Measurements from ENCODE around the gene CD44. TPM values are rescaled to one million over a fixed set of nuclear protein-coding genes. Genes with fewer than 3 reads are reported as not detected.

The CD44 gene
- total and polyA plus RNA-seq, 2 experiments from 2014 or later = 8.5 to 41.3 TPM

- no peak for DNase-seq (ENCODE audit: low read depth in 1 of 2, low spot score in 1 of 2)
- Histone ChIP-seq H3K27ac (no peak overlapping the region), H3K4me1 (ENCODE audit: low read depth) (no peaks in the 10 kb centered on the region), H3K27me3 (no peaks in the 10 kb centered on the region), H3K9me3 (ENCODE audit: low read depth) (no peaks in the 10 kb centered on the region), H3K36me3 (no peaks in the 10 kb centered on the region), H3K4me3 (no peak overlapping the region)
- TF ChIP-seq CTCF (IDR thresholded peaks at IDR 0.05; ENCODE audit: low read depth, low read length) = no peak
These were observed 29.9 kb upstream of the CD44 start for GRCh38 chr11:35109041-35109440.

- H3K9me3 ChIP-seq (ENCODE audit: low read depth) = no peaks in the 10 kb centered on the region
- H3K27ac ChIP-seq = no peak overlapping the region
- no peaks in the 10 kb centered on the region for H3K4me1 ChIP-seq (ENCODE audit: low read depth)
- H3K36me3 ChIP-seq = no peaks in the 10 kb centered on the region
- no peak for DNase-seq (ENCODE audit: low read depth in 1 of 2, low spot score in 1 of 2)
- H3K27me3 ChIP-seq = no peaks in the 10 kb centered on the region
- no peak overlapping the region for H3K4me3 ChIP-seq
- TF ChIP-seq CTCF (IDR thresholded peaks at IDR 0.05; ENCODE audit: low read depth, low read length) = no peak
These were observed 29.1 kb upstream of the CD44 start for GRCh38 chr11:35109827-35110226.

GRCh38 chr11:35111161-35112055 is 27.6 kb upstream of the CD44 start:
- Histone ChIP-seq H3K4me3 (no peak overlapping the region), H3K9me3 (ENCODE audit: low read depth) (no peaks in the 10 kb centered on the region), H3K27me3 (no peaks in the 10 kb centered on the region), H3K4me1 (ENCODE audit: low read depth) (no peaks in the 10 kb centered on the region), H3K36me3 (no peaks in the 10 kb centered on the region), H3K27ac (no peak overlapping the region)
- no peak for TF ChIP-seq CTCF (IDR thresholded peaks at IDR 0.05; ENCODE audit: low read depth, low read length)
- peak in 1 of 2 donors; percentile 94 for DNase-seq (ENCODE audit: low read depth in 1 of 2, low spot score in 1 of 2)

- Histone ChIP-seq H3K4me3 (no peak overlapping the region), H3K4me1 (ENCODE audit: low read depth) (peaks cover 5% of the 10 kb centered on the region), H3K9me3 (ENCODE audit: low read depth) (no peaks in the 10 kb centered on the region), H3K27ac (no peak overlapping the region), H3K27me3 (no peaks in the 10 kb centered on the region), H3K36me3 (no peaks in the 10 kb centered on the region)
- TF ChIP-seq CTCF (IDR thresholded peaks at IDR 0.05; ENCODE audit: low read depth, low read length) = no peak
- DNase-seq (ENCODE audit: low read depth in 1 of 2, low spot score in 1 of 2) = no peak
These were observed 26.7 kb upstream of the CD44 start for GRCh38 chr11:35112056-35112845.

- H3K4me3 ChIP-seq = no peak overlapping the region
- H3K9me3 ChIP-seq (ENCODE audit: low read depth) = no peaks in the 10 kb centered on the region
- H3K36me3 ChIP-seq = no peaks in the 10 kb centered on the region
- H3K27ac ChIP-seq = no peak overlapping the region
- no peak for TF ChIP-seq CTCF (IDR thresholded peaks at IDR 0.05; ENCODE audit: low read depth, low read length)
- peaks cover 6% of the 10 kb centered on the region for H3K4me1 ChIP-seq (ENCODE audit: low read depth)
- no peaks in the 10 kb centered on the region for H3K27me3 ChIP-seq
- no peak for DNase-seq (ENCODE audit: low read depth in 1 of 2, low spot score in 1 of 2)
These were observed 26.2 kb upstream of the CD44 start for GRCh38 chr11:35112846-35113105.

Measured in cardiac muscle cell (in vitro differentiated cells and primary cell).